ENCODE results near the gene SLC19A1. TPM values are rescaled to one million over a fixed set of nuclear protein-coding genes. Genes with fewer than 3 reads are reported as not detected.

Gene SLC19A1
- total RNA-seq, 1 donor from 2014 or later, result 19.3 TPM

DNA sequence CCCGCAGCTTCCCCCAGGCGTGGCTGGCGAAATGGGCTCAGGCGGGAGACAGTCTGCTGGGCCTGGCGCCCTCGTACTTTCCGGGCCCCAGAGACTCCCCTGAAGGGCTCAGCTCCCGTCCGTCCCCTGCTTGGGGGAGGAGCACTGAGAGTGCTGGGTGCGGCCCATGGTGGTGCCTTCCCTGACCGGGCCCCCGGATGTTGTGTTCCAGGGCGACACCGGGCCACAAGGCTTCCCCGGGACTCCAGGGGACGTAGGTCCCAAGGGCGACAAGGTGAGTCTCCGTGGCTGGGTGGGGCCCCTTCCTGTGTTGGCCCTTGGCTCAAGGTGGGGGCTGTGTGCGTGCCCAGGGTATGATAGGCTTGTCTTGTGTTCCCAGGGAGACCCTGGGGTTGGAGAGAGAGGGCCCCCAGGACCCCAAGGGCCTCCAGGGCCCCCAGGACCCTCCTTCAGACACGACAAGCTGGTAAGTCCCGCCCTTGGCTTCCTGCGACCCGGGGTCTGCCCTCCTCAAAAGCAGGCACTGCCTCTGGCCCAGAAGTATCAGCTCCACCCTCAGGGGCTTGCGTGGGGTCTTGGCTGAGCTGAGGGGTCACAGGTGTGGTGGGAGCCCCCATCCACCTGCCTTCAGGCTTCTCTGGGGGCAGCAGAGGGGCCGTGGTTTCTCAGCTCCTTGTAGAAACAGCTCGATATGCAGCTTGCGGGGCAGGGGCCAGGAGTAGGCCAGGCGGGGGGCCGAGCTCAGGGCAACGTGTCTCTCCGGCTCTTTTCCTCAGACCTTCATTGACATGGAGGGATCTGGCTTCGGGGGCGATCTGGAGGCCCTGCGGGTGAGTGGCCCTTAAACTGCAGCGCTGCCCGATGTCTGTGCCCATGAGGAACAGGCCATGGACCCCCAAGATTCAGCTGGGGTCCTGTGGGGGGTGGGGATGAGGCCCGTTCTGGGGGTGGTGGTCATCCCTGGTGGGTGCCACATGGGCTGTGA lies 62.3 kb downstream of the SLC19A1 start:
- TF ChIP-seq, protein P1, sequence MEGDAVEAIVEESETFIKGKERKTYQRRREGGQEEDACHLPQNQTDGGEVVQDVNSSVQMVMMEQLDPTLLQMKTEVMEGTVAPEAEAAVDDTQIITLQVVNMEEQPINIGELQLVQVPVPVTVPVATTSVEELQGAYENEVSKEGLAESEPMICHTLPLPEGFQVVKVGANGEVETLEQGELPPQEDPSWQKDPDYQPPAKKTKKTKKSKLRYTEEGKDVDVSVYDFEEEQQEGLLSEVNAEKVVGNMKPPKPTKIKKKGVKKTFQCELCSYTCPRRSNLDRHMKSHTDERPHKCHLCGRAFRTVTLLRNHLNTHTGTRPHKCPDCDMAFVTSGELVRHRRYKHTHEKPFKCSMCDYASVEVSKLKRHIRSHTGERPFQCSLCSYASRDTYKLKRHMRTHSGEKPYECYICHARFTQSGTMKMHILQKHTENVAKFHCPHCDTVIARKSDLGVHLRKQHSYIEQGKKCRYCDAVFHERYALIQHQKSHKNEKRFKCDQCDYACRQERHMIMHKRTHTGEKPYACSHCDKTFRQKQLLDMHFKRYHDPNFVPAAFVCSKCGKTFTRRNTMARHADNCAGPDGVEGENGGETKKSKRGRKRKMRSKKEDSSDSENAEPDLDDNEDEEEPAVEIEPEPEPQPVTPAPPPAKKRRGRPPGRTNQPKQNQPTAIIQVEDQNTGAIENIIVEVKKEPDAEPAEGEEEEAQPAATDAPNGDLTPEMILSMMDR (conservative IDR thresholded peaks at IDR 0.05; ENCODE audit: low read depth, low read length), result no peak
- no peak for DNase-seq (ENCODE audit: low read depth)
- no peak overlapping the region for H3K4me3 ChIP-seq (ENCODE audit: low read depth, low read length)

DNA sequence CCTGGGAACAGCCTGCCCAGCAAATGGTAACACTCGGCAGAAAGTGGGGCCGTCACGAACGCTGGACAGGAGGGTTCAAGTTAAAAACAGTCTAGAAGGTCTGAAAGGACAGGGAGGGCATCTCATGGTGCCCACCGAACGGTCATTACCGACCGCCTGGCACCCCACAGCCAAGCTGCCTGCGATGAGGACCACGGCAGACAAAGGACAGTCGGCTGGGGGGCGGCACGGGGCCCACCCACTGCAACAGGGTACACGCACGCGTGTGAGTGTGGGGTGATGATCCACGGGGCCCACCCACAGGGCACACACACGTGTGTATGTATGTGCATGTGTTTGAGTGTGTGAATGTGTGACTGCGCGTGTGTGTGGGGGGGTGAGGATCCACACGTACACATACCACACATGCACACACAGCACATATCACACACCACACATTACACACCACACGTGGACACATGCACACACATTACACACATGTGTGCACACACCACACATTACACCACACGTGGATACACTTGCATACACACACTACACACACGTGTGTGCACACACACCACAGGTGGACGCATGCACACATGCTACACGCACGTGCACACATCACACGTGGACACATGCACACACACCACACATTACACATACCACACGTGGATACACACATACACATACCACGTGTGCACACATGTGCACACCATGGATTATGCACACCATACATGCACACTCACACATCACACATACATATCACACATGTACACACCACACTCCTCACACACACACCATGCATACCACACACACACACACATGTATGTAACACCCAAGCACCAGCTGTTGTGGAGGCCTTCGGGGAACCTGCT lies 63.2 kb downstream of the SLC19A1 start:
- no peak overlapping the region for H3K4me3 ChIP-seq (ENCODE audit: low read depth, low read length)
- DNase-seq (ENCODE audit: low read depth), result no peak
- TF ChIP-seq, protein P1 (conservative IDR thresholded peaks at IDR 0.05; ENCODE audit: low read depth, low read length), result no peak

DNA sequence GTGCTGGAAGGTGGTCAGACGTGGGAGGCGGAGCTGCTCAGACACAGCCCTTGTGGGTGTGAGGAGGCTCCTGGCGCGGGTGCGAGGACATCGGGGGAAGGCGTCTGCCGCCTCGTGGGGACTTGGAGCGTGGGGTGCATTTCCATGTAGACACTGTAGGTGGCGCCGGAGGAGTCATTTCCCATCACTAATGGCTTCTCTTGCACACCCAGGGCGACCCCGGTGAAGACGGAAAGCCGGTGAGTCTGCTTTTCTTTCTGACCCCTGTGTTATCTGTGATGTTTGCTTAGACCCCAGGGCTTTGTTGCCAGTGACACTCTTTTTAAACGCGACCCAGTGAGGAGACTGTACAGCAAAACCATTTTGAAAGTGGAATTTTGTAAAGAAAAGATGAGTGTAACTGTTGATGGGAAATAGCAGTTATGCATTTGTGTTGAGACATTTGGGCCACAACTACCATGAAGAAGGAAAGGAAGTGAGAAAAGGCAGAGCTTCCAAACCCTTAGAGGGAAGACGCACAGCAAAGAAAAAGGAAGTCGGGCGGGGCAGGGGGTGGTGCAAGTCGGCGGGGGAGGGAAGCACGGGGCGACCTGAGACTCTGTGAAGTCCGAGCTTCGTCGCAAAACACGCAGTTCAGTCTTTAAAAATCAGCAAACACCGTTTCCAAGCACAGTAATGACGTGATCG lies 64.0 kb downstream of the SLC19A1 start:
- TF ChIP-seq, protein P1 (conservative IDR thresholded peaks at IDR 0.05; ENCODE audit: low read depth, low read length), result peak; percentile 52
- no peak for DNase-seq (ENCODE audit: low read depth)
- no peak overlapping the region for H3K4me3 ChIP-seq (ENCODE audit: low read depth, low read length)

DNA sequence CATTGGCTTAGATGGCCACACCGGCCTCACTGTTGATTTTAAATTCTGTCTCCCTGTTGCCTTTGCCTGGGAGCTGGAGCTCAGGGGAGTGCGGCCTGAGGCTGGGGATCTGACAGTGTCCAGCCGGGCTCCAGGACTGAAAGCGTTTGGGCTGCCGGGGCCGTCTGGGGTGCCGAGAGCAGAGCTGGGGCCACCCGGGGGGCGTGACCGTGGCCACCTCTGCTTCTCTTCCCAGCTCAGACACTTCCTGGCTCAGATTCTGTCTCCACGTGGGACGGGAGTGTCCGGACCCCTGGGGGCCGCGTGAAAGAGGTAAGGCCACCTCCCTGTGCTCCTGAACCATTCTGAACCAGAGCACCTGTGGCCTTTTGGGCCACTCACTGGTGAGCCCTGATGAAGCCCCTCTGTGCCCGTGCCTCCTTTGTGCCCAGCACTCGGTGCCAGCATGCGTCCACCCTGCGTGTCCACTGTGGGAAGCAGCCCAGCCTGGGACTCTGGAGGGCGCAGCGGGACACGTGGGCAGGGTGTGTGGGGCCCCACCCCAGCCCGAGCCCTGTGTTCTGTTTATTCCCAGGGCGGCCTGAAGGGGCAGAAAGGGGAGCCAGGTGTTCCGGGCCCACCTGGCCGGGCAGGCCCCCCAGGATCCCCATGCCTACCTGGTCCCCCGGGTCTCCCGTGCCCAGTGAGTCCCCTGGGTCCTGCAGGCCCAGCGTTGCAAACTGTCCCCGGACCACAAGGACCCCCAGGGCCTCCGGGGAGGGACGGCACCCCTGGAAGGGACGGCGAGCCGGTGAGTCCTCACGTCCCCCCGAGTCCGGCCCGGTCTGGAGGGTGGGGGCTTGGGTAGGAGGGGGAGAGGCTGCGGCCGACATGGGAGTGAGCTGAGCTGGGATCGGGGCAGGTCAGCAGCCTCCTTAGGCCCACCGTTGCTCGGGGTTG lies 64.8 kb downstream of the SLC19A1 start:
- no peak for DNase-seq (ENCODE audit: low read depth)
- no peak overlapping the region for H3K4me3 ChIP-seq (ENCODE audit: low read depth, low read length)
- TF ChIP-seq, protein P1 (conservative IDR thresholded peaks at IDR 0.05; ENCODE audit: low read depth, low read length), result no peak

DNA sequence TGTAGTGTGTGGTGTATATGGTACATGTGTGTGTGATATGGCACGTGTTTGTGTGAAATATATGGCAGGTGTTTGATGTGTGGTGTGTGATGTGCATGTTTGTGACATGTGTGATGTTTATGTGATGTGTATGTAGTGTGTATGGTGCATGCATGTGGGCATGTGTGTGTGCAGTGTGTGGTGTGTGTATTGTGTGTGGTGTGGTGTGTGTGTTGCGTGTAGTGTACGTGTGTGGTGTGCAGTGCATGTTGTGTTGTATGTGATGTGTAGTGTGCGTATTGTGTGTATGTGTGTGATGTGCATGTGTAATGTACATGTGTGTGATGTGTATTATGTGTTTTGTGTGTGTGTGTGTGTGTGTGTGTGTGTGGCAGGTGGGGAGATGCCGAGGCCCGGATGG lies 65.7 kb downstream of the SLC19A1 start:
- TF ChIP-seq, protein P1 (conservative IDR thresholded peaks at IDR 0.05; ENCODE audit: low read depth, low read length), result no peak

More for the DNA sequence above, 65.7 kb downstream of the SLC19A1 start:
- DNase-seq (ENCODE audit: low read depth), result no peak
- H3K4me3 ChIP-seq (ENCODE audit: low read depth, low read length), result no peak overlapping the region
